CD4-positive, alpha-beta T cell (primary cell): Measurements from ENCODE around the gene DYNC1H1. TPM values are rescaled to one million over a fixed set of nuclear protein-coding genes. Genes with fewer than 3 reads are reported as not detected.

ENCODE experiments used
- ATAC-seq: fragments of 200-7000 bp; cut with Tn5 transposase; one replicate; pipeline ENCODE4 v1.10.0; 2022; ENCODE audit warnings: mild to moderate bottlenecking; ENCODE audit not compliant: poor library complexity
- CTCF ChIA-PET: fragments of 350-600 bp; sonication (Branson Sonifier 250); formaldehyde crosslinking; loops from one replicate; lab custom pipeline; 2021; ENCODE audit warnings: antibody characterized with exemption, inconsistent platforms; lab: Charles Lee
- POLR2A ChIA-PET: fragments of 350-600 bp; sonication (Branson Sonifier 250); formaldehyde crosslinking; loops from one replicate; lab custom pipeline; 2021; ENCODE audit warnings: antibody characterized with exemption, inconsistent platforms; lab: Charles Lee
- DNase-seq, 14 experiments: peaks; one replicate each; pipeline ENCODE4 v3.0.0-alpha.2; 2013 to 2020; ENCODE audit warnings: mixed read lengths in 2 of 14
- H3K27ac ChIP-seq, 2 donors: one replicate each; pipeline versions ENCODE4 v1.5.1 to v1.7.0; 2013; ENCODE audit warnings: low read length in 2 of 2, low read depth in 1 of 2, mild to moderate bottlenecking in 1 of 2
- H3K27me3 ChIP-seq, 2 experiments: 1 replicate in 1 of 2; 2 replicates in 1 of 2; pipeline versions ENCODE4 v1.6.1 to v1.7.0; 2013; ENCODE audit warnings: low read length in 2 of 2, control low read depth in 1 of 2, mild to moderate bottlenecking in 1 of 2, moderate library complexity in 1 of 2; ENCODE audit not compliant: insufficient read depth in 2 of 2, control insufficient read depth in 1 of 2
- H3K36me3 ChIP-seq: one replicate; pipeline ENCODE4 v1.6.1; 2013; ENCODE audit warnings: low read length, control low read depth; ENCODE audit not compliant: insufficient read depth
- H3K4me1 ChIP-seq: one replicate; pipeline ENCODE4 v1.6.1; 2013; ENCODE audit warnings: low read length, control low read depth; ENCODE audit not compliant: insufficient read depth
- H3K4me3 ChIP-seq: one replicate; pipeline ENCODE4 v1.5.1; 2013; ENCODE audit warnings: mild to moderate bottlenecking, low read length, moderate library complexity
- H3K9me3 ChIP-seq, 2 experiments: 1 replicate in 1 of 2; 2 replicates in 1 of 2; pipeline versions ENCODE4 v1.6.1 to v1.7.0; 2013; ENCODE audit warnings: low read length in 2 of 2, mild to moderate bottlenecking in 2 of 2, control low read depth in 1 of 2, moderate library complexity in 1 of 2; ENCODE audit not compliant: control insufficient read depth in 1 of 2, insufficient read depth in 1 of 2
- H3K27ac Mint-ChIP-seq: one replicate; pipeline ENCODE4 v1.8.0; 2020; ENCODE audit warnings: mixed read lengths
- H3K27me3 Mint-ChIP-seq: one replicate; pipeline ENCODE4 v1.8.0; 2021; ENCODE audit warnings: mixed read lengths
- H3K36me3 Mint-ChIP-seq: one replicate; pipeline ENCODE4 v1.8.0; 2021; ENCODE audit warnings: low read depth, mixed read lengths
- H3K4me1 Mint-ChIP-seq: one replicate; pipeline ENCODE4 v1.8.0; 2021; ENCODE audit warnings: low read depth, mixed read lengths
- H3K4me3 Mint-ChIP-seq: one replicate; pipeline ENCODE4 v1.8.0; 2020; ENCODE audit warnings: mild to moderate bottlenecking, mixed read lengths
- H3K9me3 Mint-ChIP-seq: one replicate; pipeline ENCODE4 v1.8.0; 2020; ENCODE audit warnings: mixed read lengths
- intact Hi-C, 2 experiments: fragments of 100-400 bp; cut with DNase I in 1 of 2; cut with micrococcal nuclease in 1 of 2; formaldehyde crosslinking; loops; one replicate each; pipeline versions ENCODE4 v1.15.1 to v1.9.0; 2023 to 2025; cut with DNase I, micrococcal nuclease
- total RNA-seq, 174 experiments: library from RNA in 2 of 174; stranded (reverse) in 2 of 174; gene quantifications; one replicate each; pipeline ENCODE4 v1.2.3 and lab custom pipeline; 2021 to 2026
- TF ChIP-seq, protein P1 (sequence below): fragments of 200-600 bp; IDR thresholded peaks from one replicate; pipeline ENCODE4 v1.8.0; 2022; ENCODE audit warnings: antibody characterized with exemption, mild to moderate bottlenecking

Gene DYNC1H1
- total RNA-seq, 2 experiments from 2014 or later, result 286 to 293 TPM

DNA sequence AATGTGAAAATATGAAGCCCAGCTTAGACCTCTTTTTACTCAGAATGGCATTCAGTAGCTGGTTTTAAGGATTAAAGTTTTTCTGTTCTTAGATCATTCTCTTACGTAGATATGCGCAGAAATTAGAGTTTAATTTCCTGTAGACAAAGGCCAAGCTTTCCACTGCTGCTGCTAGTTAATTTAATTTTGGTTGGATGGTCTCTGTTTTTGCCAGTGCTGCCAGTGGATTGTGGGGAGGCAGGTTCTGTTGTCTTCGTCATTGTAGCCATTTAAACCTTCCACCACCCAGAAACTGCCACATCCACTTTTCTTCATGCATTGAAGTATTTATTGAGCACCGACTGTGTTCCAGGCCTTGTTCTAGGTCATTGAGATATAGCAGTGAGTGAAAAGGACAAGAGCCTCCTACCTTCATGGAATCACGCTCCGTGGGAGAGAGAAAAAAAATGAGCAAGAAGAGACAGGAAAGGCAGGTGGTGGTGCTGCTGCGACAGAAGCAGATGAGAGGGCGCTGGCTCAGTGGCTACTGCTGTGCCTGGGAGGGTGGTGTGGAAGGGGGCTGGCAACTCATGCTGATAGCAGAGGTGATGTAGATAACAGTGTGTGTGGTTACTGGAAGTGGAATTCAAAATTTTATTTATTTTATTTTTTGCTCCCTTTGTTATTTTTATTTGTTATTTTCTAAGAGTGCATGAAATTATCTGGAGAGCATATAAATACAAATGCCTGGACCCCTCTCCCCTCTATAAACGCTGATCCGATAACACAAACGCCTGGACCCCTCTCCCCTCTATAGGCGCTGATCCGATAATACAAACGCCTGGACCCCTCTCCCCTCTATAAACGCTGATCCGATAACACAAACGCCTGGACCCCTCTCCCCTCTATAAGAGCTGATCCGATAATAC, 33.3 kb downstream of the DYNC1H1 start:
- TF ChIP-seq, protein P1, sequence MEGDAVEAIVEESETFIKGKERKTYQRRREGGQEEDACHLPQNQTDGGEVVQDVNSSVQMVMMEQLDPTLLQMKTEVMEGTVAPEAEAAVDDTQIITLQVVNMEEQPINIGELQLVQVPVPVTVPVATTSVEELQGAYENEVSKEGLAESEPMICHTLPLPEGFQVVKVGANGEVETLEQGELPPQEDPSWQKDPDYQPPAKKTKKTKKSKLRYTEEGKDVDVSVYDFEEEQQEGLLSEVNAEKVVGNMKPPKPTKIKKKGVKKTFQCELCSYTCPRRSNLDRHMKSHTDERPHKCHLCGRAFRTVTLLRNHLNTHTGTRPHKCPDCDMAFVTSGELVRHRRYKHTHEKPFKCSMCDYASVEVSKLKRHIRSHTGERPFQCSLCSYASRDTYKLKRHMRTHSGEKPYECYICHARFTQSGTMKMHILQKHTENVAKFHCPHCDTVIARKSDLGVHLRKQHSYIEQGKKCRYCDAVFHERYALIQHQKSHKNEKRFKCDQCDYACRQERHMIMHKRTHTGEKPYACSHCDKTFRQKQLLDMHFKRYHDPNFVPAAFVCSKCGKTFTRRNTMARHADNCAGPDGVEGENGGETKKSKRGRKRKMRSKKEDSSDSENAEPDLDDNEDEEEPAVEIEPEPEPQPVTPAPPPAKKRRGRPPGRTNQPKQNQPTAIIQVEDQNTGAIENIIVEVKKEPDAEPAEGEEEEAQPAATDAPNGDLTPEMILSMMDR, result no peak
- intact Hi-C loops, result no loop called here
- H3K4me3 Mint-ChIP-seq, result no peak overlapping the region
- no peak overlapping the region for H3K27ac Mint-ChIP-seq
- peaks cover 93% of the 10 kb centered on the region for H3K36me3 Mint-ChIP-seq
- peaks cover 89% of the 10 kb centered on the region for H3K36me3 ChIP-seq
- no peaks in the 10 kb centered on the region for H3K27me3 ChIP-seq
- DNase-seq (no peak), ATAC-seq (no peak)
- H3K27me3 Mint-ChIP-seq, result no peaks in the 10 kb centered on the region
- POLR2A ChIA-PET, result no interaction called here
- H3K4me1 ChIP-seq, result no peaks in the 10 kb centered on the region
- no peaks in the 10 kb centered on the region for H3K9me3 ChIP-seq
- no peak overlapping the region for H3K27ac ChIP-seq
- CTCF ChIA-PET, result interaction anchor here (1.2 kb wide), 1 partner anchor 99 kb away, joined by 3 read pairs; no protein-coding TSS in a partner anchor
- no peak overlapping the region for H3K4me3 ChIP-seq
- no peaks in the 10 kb centered on the region for H3K9me3 Mint-ChIP-seq
- no peaks in the 10 kb centered on the region for H3K4me1 Mint-ChIP-seq

DNA sequence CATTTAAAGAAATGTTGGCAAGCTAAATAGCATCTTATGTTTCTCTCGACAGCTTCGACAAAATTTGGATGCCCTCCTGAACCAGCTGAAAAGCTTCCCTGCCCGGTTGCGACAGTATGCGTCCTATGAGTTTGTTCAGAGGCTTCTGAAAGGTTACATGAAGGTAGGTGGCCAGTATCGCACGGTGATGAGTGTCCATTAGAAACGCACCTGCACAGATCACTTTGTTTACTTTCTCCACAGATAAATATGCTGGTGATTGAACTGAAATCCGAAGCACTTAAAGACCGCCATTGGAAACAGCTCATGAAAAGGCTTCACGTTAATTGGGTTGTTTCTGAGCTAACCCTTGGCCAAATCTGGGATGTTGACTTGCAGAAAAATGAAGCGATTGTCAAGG, 36.5 kb downstream of the DYNC1H1 start:
- ChIA-PET POLR2A (no interaction called here), CTCF (no interaction called here)
- no peak overlapping the region for H3K4me3 ChIP-seq
- no peaks in the 10 kb centered on the region for H3K27me3 ChIP-seq
- Mint-ChIP-seq H3K9me3 (no peaks in the 10 kb centered on the region), H3K27me3 (no peaks in the 10 kb centered on the region), H3K4me1 (no peaks in the 10 kb centered on the region), H3K4me3 (no peak overlapping the region), H3K36me3 (peaks cover 88% of the 10 kb centered on the region), H3K27ac (no peak overlapping the region)
- H3K9me3 ChIP-seq, result no peaks in the 10 kb centered on the region
- H3K4me1 ChIP-seq, result no peaks in the 10 kb centered on the region
- no peak for DNase-seq
- H3K36me3 ChIP-seq, result peaks cover 90% of the 10 kb centered on the region
- intact Hi-C loops, result no loop called here
- TF ChIP-seq, protein P1, result no peak
- no peak overlapping the region for H3K27ac ChIP-seq
- no peak for ATAC-seq

DNA sequence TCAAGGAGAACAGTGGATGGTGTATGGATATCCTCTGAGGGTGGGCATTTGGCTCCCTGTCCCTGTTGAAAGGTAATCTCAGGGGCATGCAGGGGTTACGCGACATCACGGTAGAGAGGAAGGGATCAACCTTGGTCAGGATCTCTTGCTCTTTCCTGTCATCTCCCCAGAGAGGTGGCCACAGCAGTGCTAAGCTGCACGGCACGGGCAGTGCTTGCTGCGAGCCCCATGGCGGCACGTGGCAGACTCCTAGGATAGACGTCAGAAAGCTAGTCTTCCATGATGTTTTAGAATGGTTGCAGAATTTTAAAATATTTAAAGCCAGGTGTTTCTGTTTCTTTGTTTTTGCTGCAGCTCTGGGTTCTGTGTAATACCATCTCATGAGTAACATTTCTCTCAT, 41.0 kb downstream of the DYNC1H1 start:
- TF ChIP-seq, protein P1, result no peak
- peaks cover 91% of the 10 kb centered on the region for H3K36me3 Mint-ChIP-seq
- DNase-seq (no peak), ATAC-seq (no peak)
- no peaks in the 10 kb centered on the region for H3K9me3 ChIP-seq
- no peaks in the 10 kb centered on the region for H3K27me3 Mint-ChIP-seq
- no peaks in the 10 kb centered on the region for H3K4me1 Mint-ChIP-seq
- no peaks in the 10 kb centered on the region for H3K9me3 Mint-ChIP-seq
- no peak overlapping the region for H3K27ac Mint-ChIP-seq
- no peaks in the 10 kb centered on the region for H3K27me3 ChIP-seq
- ChIA-PET POLR2A (no interaction called here), CTCF (no interaction called here)
- no peaks in the 10 kb centered on the region for H3K4me1 ChIP-seq
- no peak overlapping the region for H3K27ac ChIP-seq
- no peak overlapping the region for H3K4me3 Mint-ChIP-seq
- H3K36me3 ChIP-seq, result peaks cover 96% of the 10 kb centered on the region
- intact Hi-C loops, result no loop called here
- no peak overlapping the region for H3K4me3 ChIP-seq
